HepG2 (cell line): Measurements from ENCODE around the gene TRA2B. TPM values are rescaled to one million over a fixed set of nuclear protein-coding genes. Genes with fewer than 3 reads are reported as not detected.

ENCODE experiments used
- ATAC-seq: fragments of 200-7000 bp; cut with Tn5 transposase; 3 replicates; pipeline ENCODE4 v1.9.1; 2020; ENCODE audit warnings: mild to moderate bottlenecking, moderate library complexity
- BruUV-seq: library from RNA; stranded (reverse); fragments of 400-500 nt; replicated peaks from 2 replicates; lab custom pipeline; 2021; lab: Mats Ljungman, UMichigan
- CTCF ChIA-PET: fragments of 300-600 bp; formaldehyde crosslinking; extraction: SDS; loops from one replicate; lab custom pipeline; 2021; ENCODE audit warnings: low total read pairs, inconsistent platforms, low intra/inter-chr PET ratio; lab: Yijun Ruan, JAX
- POLR2A ChIA-PET: fragments of 350-600 bp; sonication (Branson Sonifier 250); formaldehyde crosslinking; loops from one replicate; lab custom pipeline; 2020; ENCODE audit warnings: antibody characterized with exemption, inconsistent platforms; lab: Yijun Ruan, JAX
- DNase-seq: peaks from one replicate; pipeline ENCODE4 v3.0.0-alpha.2; 2015; ENCODE audit warnings: low spot score
- FAIRE-seq: peaks from 3 replicates; lab custom pipeline; 2011; peaks lifted over from hg19 to GRCh38; lab: Jason Lieb, UNC
- H2AFZ ChIP-seq: one replicate; pipeline ENCODE4 v1.6.1; 2011; ENCODE audit warnings: low read length, inconsistent platforms
- H3K27ac ChIP-seq: fragments of 300-600 bp; 3 replicates; pipeline ENCODE4 v1.8.0; 2011; ENCODE audit warnings: mixed run types, mild to moderate bottlenecking, mixed read lengths, low read length, inconsistent platforms; ENCODE audit not compliant: insufficient read depth; ENCODE audit errors: extremely low read length
- H3K27me3 ChIP-seq, 2 experiments: fragments of 200-600 bp in 1 of 2; 2 replicates in 1 of 2; 3 replicates in 1 of 2; pipeline versions ENCODE4 v1.6.0 to v1.8.0; 2011; ENCODE audit warnings: low read length in 2 of 2, mild to moderate bottlenecking in 2 of 2, moderate library complexity in 2 of 2, inconsistent platforms in 1 of 2; ENCODE audit not compliant: insufficient read depth in 2 of 2, control insufficient read depth in 1 of 2
- H3K36me3 ChIP-seq, 2 experiments: fragments of 200-600 bp in 1 of 2; replicated peaks in 1 of 2; 2 replicates in 1 of 2; 3 replicates in 1 of 2; pipeline versions ENCODE4 v1.5.1 to v1.8.0; 2011; ENCODE audit warnings: low read length in 2 of 2, inconsistent platforms in 1 of 2; ENCODE audit not compliant: insufficient read depth in 2 of 2, control insufficient read depth in 1 of 2
- H3K4me1 ChIP-seq: 2 replicates; pipeline ENCODE4 v1.5.1; 2012; ENCODE audit warnings: low read length, inconsistent platforms; ENCODE audit not compliant: insufficient read depth
- H3K4me2 ChIP-seq: 2 replicates; pipeline ENCODE4 v1.6.0; 2011; ENCODE audit warnings: low read depth, low read length, inconsistent platforms
- H3K4me3 ChIP-seq, 3 experiments: fragments of 200-600 bp in 1 of 3; sonication (generic), shearing (Covaris generic) in 1 of 3; replicated peaks in 1 of 3; 2 replicates each; pipeline ENCODE4 v1.5.1; 2011 to 2016; ENCODE audit warnings: low read length in 3 of 3, inconsistent platforms in 2 of 3, low read depth in 2 of 3, mild to moderate bottlenecking in 2 of 3, control low read depth in 1 of 3, mixed read lengths in 1 of 3; ENCODE audit not compliant: insufficient read depth in 1 of 3
- H3K79me2 ChIP-seq: one replicate; pipeline ENCODE4 v1.6.1; 2011; ENCODE audit warnings: low read length, inconsistent platforms; ENCODE audit not compliant: insufficient read depth
- H3K9ac ChIP-seq: 2 replicates; pipeline ENCODE4 v1.6.0; 2011; ENCODE audit warnings: mild to moderate bottlenecking, low read depth, low read length, inconsistent platforms; ENCODE audit not compliant: insufficient read depth
- H3K9me3 ChIP-seq: 2 replicates; pipeline ENCODE4 v1.5.1; 2012; ENCODE audit warnings: mild to moderate bottlenecking, low read length
- H4K20me1 ChIP-seq: 2 replicates; pipeline ENCODE4 v1.6.0; 2011; ENCODE audit warnings: inconsistent platforms, mild to moderate bottlenecking, low read length, moderate library complexity; ENCODE audit not compliant: insufficient read depth
- CHD4 ChIP-seq: fragments of 200-600 bp; sonication (generic); IDR thresholded peaks from 2 replicates; pipeline ENCODE4 v1.7.0; 2017; ENCODE audit warnings: mild to moderate bottlenecking, low read length, borderline replicate concordance
- HOXA3 ChIP-seq: sonication (generic); formaldehyde crosslinking; IDR thresholded peaks from 2 replicates; pipeline ENCODE4 v1.5.0; 2020; ENCODE audit warnings: missing genetic modification reagents
- KAT2B ChIP-seq: fragments of 150-350 bp; IDR thresholded peaks from 2 replicates; pipeline ENCODE4 v1.6.1; 2014; ENCODE audit warnings: low read depth, low read length, borderline replicate concordance
- NR3C1 ChIP-seq: sonication (generic); formaldehyde crosslinking; IDR thresholded peaks from 2 replicates; pipeline ENCODE4 v1.4.0; 2020; ENCODE audit warnings: missing genetic modification reagents
- PAWR ChIP-seq: sonication (generic); formaldehyde crosslinking; IDR thresholded peaks from 2 replicates; pipeline ENCODE4 v1.4.0; 2020; ENCODE audit warnings: missing genetic modification reagents, mild to moderate bottlenecking, borderline replicate concordance
- PRMT3 ChIP-seq: sonication (generic); formaldehyde crosslinking; IDR thresholded peaks from 2 replicates; pipeline ENCODE4 v1.8.1; 2022; ENCODE audit warnings: low read depth, mild to moderate bottlenecking, moderate library complexity, missing genetic modification reagents, borderline replicate concordance
- SIN3B ChIP-seq: fragments of 150-350 bp; IDR thresholded peaks from 2 replicates; pipeline ENCODE4 v1.6.1; 2014; ENCODE audit warnings: low read length
- SMAD1 ChIP-seq: sonication (generic); formaldehyde crosslinking; IDR thresholded peaks from 2 replicates; pipeline ENCODE4 v1.4.0; 2020; ENCODE audit warnings: missing genetic modification reagents, low read depth, mild to moderate bottlenecking, borderline replicate concordance
- ZNF350 ChIP-seq: sonication (generic); formaldehyde crosslinking; IDR thresholded peaks from 2 replicates; pipeline ENCODE4 v1.4.0; 2020; ENCODE audit warnings: mild to moderate bottlenecking, low read depth, missing genetic modification reagents, borderline replicate concordance
- ZNF589 ChIP-seq: sonication (generic); formaldehyde crosslinking; conservative IDR thresholded peaks from 2 replicates; pipeline ENCODE4 v1.8.0; 2022; ENCODE audit warnings: mild to moderate bottlenecking, moderate library complexity, missing genetic modification reagents
- ZNF672 ChIP-seq: sonication (generic); formaldehyde crosslinking; IDR thresholded peaks from 2 replicates; pipeline ENCODE4 v1.8.1; 2022; ENCODE audit warnings: missing genetic modification reagents
- WGBS: methylation state at CpG from one replicate; pipeline ENCODE4 v1.1.6; 2017; ENCODE audit warnings: low lambda C conversion rate; 5-methylcytosine and 5-hydroxymethylcytosine counted together
- in situ Hi-C: cut with HindIII; loops from 2 replicates; pipeline ENCODE4 v1.10.0; 2017; ENCODE audit warnings: low pct_unique_long_range_greater_than_20kb; ENCODE audit not compliant: extremely low pct_ligation_motif_present
- intact Hi-C: fragments of 100-400 bp; cut with micrococcal nuclease; formaldehyde crosslinking; loops from one replicate; pipeline ENCODE4 v1.10.0; 2022; ENCODE audit not compliant: unreplicated experiment
- polyA plus RNA-seq, 8 experiments: library from polyadenylated mRNA; depleted of rRNA in 3 of 8; stranded (reverse) in 7 of 8; unstranded in 1 of 8; fragments of >200 nt; fragmentation: Illumina TruSeq in 4 of 8; extraction: Trizol in 4 of 8; gene quantifications; 2 replicates each; pipeline versions ENCODE4 v1.2.1 to v1.2.3, GENCODE V29; 2011 to 2016; ENCODE audit warnings: low read depth in 4 of 8, missing spikeins in 1 of 8, mixed read lengths in 1 of 8; ENCODE audit not compliant: insufficient read depth in 1 of 8
- total RNA-seq, 5 experiments: library from RNA; depleted of rRNA; stranded (reverse); fragments of >200 nt; fragmentation: Illumina TruSeq; extraction: Trizol; gene quantifications; 2 replicates each; pipeline ENCODE4 v1.2.3, GENCODE V29; 2016; ENCODE audit warnings: low read depth in 1 of 5
- TF ChIP-seq, protein P1 (sequence below): sonication (generic); formaldehyde crosslinking; IDR thresholded peaks from 2 replicates; pipeline ENCODE4 v1.8.0; 2022; ENCODE audit warnings: mild to moderate bottlenecking, missing genetic modification reagents
- TF ChIP-seq, protein P2 (sequence below): sonication (generic); formaldehyde crosslinking; IDR thresholded peaks from 2 replicates; pipeline ENCODE4 v1.9.0; 2021; ENCODE audit warnings: missing genetic modification reagents, mild to moderate bottlenecking, borderline replicate concordance
- TF ChIP-seq, protein P3 (sequence below): sonication (generic); formaldehyde crosslinking; IDR thresholded peaks from 2 replicates; pipeline ENCODE4 v1.4.0; 2020; ENCODE audit warnings: missing genetic modification reagents, borderline replicate concordance
- TF ChIP-seq, protein P4 (sequence below): sonication (generic); formaldehyde crosslinking; IDR thresholded peaks from 2 replicates; pipeline ENCODE4 v1.4.0; 2020; ENCODE audit warnings: missing genetic modification reagents; ENCODE audit errors: not compliant biosample characterization
- TF ChIP-seq, protein P5 (sequence below): sonication (generic); formaldehyde crosslinking; IDR thresholded peaks from 2 replicates; pipeline ENCODE4 v1.5.1; 2020; ENCODE audit warnings: mild to moderate bottlenecking, moderate library complexity, missing genetic modification reagents
- TF ChIP-seq, protein P6 (sequence below): sonication (generic); formaldehyde crosslinking; IDR thresholded peaks from 2 replicates; pipeline ENCODE4 v1.5.0; 2020; ENCODE audit warnings: missing genetic modification reagents, mild to moderate bottlenecking, borderline replicate concordance
- TF ChIP-seq, protein P7 (sequence below): sonication (generic); formaldehyde crosslinking; IDR thresholded peaks from 2 replicates; pipeline ENCODE4 v1.8.0; 2022; ENCODE audit warnings: missing genetic modification reagents, low read depth, mild to moderate bottlenecking, borderline replicate concordance

TRA2B gene
- total and polyA plus RNA-seq, 2 of the 13 experiments (the other 11 are each of a cell fraction or from before 2014, with no cell fraction given): 105 to 241 TPM

DNA sequence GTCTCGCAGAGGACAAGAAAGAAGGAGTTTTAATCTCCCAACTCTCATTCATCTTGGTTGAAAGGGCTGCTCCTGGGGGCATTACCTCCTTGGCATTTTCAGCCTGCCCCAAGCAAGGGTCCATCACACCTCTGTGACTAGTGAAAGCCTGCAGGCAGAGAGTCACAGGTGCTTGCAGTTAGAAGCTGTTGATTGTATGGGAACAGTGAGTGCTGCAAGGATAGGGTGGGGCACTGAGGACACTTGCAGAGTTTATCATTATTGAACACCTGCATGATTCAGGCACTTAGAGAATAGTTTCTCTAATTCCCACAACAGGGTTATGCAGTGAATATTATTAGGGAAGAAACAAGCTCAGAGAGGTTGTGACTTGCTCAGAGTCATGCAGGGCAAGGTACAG, 71.3 kb downstream of the TRA2B start:
- intact Hi-C loops: no loop called here
- in situ Hi-C loops: no loop called here
- Histone ChIP-seq H3K9ac (no peak overlapping the region), H3K27ac (no peak overlapping the region), H3K4me1 (peaks cover 31% of the 10 kb centered on the region), H3K9me3 (no peaks in the 10 kb centered on the region), H3K4me2 (no peak overlapping the region), H3K36me3 (no peaks in the 10 kb centered on the region), H3K79me2 (no peaks in the 10 kb centered on the region), H2AFZ (no peak overlapping the region), H3K4me3 (no peak overlapping the region), H3K27me3 (0 out of 5 replicates have a peak, but pooled peaks cover 0 to 2% of the 10 kb centered on the region in 2 experiments), H4K20me1 (no peaks in the 10 kb centered on the region)
- CTCF ChIA-PET: no interaction called here
- no peak for DNase-seq
- no peak for FAIRE-seq
- no TSS peak for BruUV-seq
- POLR2A ChIA-PET: no interaction called here
- ATAC-seq: no peak
- WGBS: 91% methylated on average over 1 of the region's 1 CpG
- TF ChIP-seq PRMT3 (CRISPR knock-in tag) (no peak), KAT2B (no peak), NR3C1 (CRISPR knock-in tag) (no peak), SIN3B (no peak), ZNF350 (CRISPR knock-in tag) (no peak), ZNF672 (CRISPR knock-in tag) (no peak), SMAD1 (no peak), PAWR (CRISPR knock-in tag) (no peak), CHD4 (no peak), HOXA3 (CRISPR knock-in tag) (no peak), ZNF589 (no peak)
- TF ChIP-seq, protein P1, sequence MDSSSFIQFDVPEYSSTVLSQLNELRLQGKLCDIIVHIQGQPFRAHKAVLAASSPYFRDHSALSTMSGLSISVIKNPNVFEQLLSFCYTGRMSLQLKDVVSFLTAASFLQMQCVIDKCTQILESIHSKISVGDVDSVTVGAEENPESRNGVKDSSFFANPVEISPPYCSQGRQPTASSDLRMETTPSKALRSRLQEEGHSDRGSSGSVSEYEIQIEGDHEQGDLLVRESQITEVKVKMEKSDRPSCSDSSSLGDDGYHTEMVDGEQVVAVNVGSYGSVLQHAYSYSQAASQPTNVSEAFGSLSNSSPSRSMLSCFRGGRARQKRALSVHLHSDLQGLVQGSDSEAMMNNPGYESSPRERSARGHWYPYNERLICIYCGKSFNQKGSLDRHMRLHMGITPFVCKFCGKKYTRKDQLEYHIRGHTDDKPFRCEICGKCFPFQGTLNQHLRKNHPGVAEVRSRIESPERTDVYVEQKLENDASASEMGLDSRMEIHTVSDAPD (CRISPR knock-in tag): no peak
- TF ChIP-seq, protein P2, sequence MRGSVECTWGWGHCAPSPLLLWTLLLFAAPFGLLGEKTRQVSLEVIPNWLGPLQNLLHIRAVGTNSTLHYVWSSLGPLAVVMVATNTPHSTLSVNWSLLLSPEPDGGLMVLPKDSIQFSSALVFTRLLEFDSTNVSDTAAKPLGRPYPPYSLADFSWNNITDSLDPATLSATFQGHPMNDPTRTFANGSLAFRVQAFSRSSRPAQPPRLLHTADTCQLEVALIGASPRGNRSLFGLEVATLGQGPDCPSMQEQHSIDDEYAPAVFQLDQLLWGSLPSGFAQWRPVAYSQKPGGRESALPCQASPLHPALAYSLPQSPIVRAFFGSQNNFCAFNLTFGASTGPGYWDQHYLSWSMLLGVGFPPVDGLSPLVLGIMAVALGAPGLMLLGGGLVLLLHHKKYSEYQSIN (CRISPR knock-in tag): no peak
- TF ChIP-seq, protein P3, sequence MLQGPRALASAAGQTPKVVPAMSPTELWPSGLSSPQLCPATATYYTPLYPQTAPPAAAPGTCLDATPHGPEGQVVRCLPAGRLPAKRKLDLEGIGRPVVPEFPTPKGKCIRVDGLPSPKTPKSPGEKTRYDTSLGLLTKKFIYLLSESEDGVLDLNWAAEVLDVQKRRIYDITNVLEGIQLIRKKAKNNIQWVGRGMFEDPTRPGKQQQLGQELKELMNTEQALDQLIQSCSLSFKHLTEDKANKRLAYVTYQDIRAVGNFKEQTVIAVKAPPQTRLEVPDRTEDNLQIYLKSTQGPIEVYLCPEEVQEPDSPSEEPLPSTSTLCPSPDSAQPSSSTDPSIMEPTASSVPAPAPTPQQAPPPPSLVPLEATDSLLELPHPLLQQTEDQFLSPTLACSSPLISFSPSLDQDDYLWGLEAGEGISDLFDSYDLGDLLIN (CRISPR knock-in tag): no peak
- TF ChIP-seq, protein P4, sequence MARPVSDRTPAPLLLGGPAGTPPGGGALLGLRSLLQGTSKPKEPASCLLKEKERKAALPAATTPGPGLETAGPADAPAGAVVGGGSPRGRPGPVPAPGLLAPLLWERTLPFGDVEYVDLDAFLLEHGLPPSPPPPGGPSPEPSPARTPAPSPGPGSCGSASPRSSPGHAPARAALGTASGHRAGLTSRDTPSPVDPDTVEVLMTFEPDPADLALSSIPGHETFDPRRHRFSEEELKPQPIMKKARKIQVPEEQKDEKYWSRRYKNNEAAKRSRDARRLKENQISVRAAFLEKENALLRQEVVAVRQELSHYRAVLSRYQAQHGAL: no peak
- TF ChIP-seq, protein P5, sequence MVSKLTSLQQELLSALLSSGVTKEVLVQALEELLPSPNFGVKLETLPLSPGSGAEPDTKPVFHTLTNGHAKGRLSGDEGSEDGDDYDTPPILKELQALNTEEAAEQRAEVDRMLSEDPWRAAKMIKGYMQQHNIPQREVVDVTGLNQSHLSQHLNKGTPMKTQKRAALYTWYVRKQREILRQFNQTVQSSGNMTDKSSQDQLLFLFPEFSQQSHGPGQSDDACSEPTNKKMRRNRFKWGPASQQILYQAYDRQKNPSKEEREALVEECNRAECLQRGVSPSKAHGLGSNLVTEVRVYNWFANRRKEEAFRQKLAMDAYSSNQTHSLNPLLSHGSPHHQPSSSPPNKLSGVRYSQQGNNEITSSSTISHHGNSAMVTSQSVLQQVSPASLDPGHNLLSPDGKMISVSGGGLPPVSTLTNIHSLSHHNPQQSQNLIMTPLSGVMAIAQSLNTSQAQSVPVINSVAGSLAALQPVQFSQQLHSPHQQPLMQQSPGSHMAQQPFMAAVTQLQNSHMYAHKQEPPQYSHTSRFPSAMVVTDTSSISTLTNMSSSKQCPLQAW (CRISPR knock-in tag): no peak
- TF ChIP-seq, protein P6, sequence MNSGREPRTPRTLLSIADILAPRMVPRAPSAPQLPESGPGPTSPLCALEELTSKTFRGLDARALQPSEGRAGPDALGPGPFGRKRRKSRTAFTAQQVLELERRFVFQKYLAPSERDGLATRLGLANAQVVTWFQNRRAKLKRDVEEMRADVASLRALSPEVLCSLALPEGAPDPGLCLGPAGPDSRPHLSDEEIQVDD (CRISPR knock-in tag): no peak
- TF ChIP-seq, protein P7, sequence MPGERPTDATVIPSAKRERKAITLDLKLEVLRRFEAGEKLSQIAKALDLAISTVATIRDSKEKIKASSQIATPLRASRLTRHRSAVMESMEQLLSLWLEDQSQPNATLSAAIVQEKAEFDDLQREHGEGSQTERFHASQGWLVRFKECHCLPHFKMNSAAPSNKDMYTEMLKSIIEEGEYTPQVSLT (CRISPR knock-in tag): no peak
